ENCODE results near the gene THAP9.

GRCh38 chr4:82900411-82901182, at the start of gene THAP9:
- TF ChIP-seq CTCF (IDR thresholded peaks at IDR 0.05; ENCODE audit: insufficient read depth, low read depth, low read length) (no peak), EZH2 (IDR thresholded peaks at IDR 0.05; ENCODE audit: insufficient read depth, low read length) (no peak)

Data from astrocyte (in vitro differentiated cells and primary cell).